Activated CD4-positive, CD25-positive, alpha-beta regulatory T cell treated with anti-CD3 and anti-CD28 coated beads, Interleukin-2, amount 50 U/mL, for 16 hours (primary cell): ENCODE results near the gene SPTB.

Source experiments
- DNase-seq: peaks from one replicate; pipeline ENCODE4 v3.0.0-alpha.2; 2020; ENCODE audit warnings: low read depth, low spot score

The SPTB gene

DNA sequence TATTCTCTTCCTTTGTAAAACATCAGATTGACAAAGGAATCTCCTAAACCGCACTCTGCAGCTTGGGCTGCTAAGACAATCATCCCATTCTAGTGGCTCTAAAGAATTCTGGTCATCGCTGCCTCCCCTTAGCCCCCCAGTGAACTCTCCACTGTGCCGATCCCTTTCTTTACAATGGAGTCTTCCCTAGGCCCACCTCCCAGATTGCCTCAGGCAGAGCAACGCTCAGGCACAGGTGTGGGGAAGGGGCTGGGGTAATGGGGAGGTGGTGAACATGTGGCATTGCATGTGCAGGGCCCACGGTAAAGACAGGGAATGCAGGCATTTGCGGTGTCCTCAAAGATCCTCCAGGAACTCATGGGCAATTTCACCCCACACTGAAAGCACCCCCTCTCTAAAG, 89.2 kb downstream of the SPTB start:
- DNase-seq: no peak

DNA sequence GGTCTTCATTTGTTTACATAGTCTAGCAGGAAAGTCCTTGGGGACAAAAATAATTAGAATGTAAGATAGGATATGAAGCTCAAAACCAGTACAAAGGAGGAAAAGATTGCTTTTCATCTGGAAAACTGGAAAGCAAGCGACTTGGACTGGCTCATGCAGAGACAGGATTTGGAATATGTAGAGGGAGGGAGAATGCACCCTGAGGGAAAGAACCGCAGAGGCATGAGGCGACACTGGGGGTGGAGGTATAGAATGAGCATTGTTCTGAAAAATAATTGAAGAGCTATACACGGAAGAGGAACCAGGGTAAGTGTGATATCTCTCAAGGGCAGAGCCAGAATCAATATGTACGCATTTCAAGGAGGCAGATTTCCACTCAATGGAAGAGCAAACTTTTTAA, 90.0 kb downstream of the SPTB start:
- DNase-seq: no peak

GRCh38 chr14:64788706-64789105, 91.0 kb downstream of the SPTB start:
- no peak for DNase-seq

- no peak for DNase-seq
Measured at GRCh38 chr14:64787619-64788018, 92.1 kb downstream of the SPTB start.

DNA sequence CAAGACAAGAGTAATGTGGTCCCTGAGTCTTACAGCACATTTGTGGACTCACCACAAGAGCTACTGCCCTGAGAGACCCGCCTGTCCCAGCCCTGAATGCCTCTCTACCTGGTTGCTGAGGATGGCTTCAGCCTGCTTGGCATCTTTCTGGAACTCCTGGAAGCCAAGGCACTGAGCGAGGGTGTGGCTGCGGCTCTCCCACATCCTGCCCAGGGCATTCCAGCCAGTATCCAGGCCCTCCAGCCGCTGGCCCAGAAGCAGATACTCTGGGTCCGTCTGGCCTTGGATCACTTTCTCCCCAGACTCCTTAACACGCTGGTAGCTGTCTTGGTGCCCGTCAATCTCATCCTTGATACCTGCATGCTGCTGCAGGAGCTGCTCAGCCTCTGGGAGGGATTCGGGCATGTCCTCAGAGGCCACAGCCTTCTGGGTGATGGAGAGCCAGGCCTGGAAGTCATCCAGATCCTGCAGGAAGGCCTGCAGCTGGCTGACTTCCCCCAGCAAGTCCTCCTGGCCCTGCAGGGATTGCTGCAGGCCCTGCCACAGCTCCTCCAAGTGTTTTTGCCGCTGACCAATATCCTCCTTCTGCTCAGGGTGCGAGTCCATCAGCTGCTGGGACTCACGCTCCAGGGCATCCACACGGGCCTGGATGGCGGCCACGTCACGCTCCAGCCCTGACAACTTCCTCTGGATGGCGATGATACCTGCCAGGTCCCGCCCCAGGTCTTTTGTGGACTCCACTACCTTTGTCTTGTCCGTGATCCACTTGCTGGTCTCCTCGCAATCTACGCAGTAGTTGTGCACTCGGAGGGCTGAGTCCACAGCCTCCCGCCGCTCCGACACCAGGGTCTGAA, 93.2 kb downstream of the SPTB start:
- no peak for DNase-seq

GRCh38 chr14:64784006-64784405, 95.7 kb downstream of the SPTB start:
- DNase-seq: no peak

- no peak for DNase-seq
Measured at GRCh38 chr14:64782196-64782595, 97.5 kb downstream of the SPTB start.

DNA sequence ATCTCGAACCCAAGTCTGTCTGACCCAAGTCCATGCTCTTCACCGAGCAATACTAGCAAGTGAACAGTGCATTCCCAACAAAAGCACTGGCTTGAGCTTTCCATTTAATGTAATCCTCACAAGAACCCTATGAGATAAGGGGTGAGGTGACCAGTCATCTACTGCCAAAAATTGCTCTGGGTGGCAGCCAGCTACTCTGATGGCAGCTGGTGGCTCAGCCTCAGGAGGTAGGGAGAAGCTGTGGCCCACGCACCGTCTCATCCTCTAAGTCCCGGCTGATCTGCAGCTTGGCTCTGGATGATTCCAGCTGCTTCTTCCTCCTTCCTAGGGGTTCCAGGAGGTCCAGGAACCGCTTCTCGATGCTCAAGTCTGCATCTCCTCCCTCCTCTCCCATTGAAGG, 100.2 kb downstream of the SPTB start:
- no peak for DNase-seq

DNA sequence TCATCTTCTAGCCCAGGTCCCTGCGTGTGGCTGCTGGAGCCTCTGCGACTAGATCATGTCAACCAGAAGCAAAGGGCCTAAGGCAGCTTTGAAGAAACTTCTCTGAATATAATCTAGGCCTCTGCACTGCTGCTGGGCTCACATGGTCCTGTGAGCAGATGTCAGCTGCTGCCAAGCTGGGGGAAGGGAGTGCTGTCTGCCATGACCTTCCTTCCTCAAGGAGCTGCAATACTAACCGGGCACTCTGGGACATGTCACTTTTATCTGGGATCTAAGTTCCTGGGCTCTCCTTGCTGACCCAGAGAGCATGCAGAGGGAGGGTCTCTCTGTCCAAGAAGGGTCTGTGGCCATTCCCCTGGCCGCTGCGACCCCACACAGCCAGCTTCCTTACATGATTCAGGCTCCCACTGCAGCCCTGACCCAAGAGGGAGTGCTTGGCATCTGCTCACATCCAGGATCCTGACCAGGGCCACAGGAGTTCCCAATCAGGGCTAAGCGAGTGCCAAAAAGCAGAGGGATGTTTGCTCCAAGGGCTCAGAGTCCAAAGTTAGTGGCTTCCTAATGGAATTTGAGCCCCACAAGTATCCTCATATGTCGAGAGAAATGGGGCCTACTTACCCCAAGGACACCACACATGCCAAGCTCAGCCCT, 101.5 kb downstream of the SPTB start:
- no peak for DNase-seq

- DNase-seq: no peak
Measured at GRCh38 chr14:64777461-64777860, 102.2 kb downstream of the SPTB start.

DNA sequence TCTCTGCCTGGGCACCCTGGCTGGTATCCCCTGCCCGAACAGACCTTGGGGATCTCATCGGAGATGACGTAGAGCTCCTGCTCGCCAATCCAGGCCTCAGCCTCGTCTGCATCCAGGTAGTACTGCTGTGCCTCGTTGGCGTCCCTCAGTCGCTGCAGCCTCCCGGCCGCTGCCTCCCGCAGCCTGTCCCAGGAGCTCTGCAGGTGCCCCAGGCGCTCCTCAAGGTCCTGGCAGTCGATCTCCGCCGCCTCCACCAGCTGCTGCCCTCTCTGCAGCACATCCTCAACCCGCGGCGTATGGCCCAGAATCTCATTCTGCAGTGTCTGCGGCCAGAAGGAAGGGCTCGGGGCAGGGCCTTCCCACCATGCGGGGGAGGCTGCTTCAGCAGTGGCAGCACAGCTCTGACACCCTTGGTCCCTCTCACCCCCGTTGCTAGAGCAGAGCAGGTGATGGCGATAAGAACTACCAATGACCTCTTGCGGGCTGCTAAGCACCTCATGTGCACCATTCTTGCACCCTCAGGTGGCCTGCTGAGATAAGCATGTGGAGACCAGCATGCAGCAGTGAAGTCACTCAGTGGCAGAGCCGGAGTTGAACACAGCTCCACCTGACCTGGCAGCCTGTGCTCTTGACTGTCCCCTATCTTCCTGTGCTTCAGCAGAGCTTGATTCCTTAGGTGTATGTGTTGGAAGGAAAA, 104.5 kb downstream of the SPTB start:
- DNase-seq: no peak

- no peak for DNase-seq
Measured at GRCh38 chr14:64774272-64774671, 105.4 kb downstream of the SPTB start.

DNA sequence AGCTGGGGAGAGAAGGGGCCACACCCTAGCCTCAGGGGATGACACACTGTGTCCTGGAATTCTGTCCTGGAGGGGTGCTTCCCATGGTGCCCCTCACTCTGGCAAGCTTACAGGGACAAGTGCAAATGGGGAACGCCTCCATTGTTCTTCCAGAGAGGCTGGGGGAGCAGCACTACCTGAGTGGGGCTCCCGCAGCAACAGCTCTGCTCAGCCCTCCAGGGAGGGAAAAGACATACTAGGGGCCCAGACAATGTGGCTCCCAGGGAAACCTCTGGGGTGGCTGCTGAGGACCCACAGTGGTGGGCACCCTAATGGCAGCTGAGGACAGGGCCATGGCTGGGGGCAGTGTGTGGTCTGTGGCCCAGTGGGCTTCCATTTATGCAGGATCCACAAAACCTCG, 106.1 kb downstream of the SPTB start:
- DNase-seq: no peak

- DNase-seq: no peak
Measured at GRCh38 chr14:64773046-64773445, 106.7 kb downstream of the SPTB start.

- no peak for DNase-seq
Measured at GRCh38 chr14:64772397-64772950, 107.2 kb downstream of the SPTB start.

DNA sequence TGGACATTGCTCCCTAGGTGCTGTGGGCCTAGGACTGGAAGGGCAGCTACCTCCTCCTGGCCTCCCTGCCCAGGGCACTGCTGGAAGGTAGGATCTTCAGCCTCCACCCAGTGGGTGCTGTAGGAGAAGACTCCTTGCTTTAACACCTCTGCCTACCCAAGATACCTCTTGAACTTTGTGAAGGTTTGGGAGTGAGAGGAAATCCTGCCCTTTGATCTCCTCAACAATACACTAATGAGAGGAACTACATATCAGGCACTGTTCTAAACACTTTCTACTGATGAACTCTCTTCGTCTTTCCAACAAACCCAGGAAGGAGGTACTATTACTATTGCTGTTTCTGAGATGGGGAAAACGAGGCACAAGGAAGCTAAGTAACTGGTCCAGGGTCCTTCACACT, 108.5 kb downstream of the SPTB start:
- DNase-seq: no peak

GRCh38 chr14:64770751-64771150, 109.0 kb downstream of the SPTB start:
- no peak for DNase-seq

- DNase-seq: no peak
Measured at GRCh38 chr14:64769096-64770020, 110.3 kb downstream of the SPTB start.

- DNase-seq: no peak
Measured at GRCh38 chr14:64768401-64769095, 111.2 kb downstream of the SPTB start.

DNA sequence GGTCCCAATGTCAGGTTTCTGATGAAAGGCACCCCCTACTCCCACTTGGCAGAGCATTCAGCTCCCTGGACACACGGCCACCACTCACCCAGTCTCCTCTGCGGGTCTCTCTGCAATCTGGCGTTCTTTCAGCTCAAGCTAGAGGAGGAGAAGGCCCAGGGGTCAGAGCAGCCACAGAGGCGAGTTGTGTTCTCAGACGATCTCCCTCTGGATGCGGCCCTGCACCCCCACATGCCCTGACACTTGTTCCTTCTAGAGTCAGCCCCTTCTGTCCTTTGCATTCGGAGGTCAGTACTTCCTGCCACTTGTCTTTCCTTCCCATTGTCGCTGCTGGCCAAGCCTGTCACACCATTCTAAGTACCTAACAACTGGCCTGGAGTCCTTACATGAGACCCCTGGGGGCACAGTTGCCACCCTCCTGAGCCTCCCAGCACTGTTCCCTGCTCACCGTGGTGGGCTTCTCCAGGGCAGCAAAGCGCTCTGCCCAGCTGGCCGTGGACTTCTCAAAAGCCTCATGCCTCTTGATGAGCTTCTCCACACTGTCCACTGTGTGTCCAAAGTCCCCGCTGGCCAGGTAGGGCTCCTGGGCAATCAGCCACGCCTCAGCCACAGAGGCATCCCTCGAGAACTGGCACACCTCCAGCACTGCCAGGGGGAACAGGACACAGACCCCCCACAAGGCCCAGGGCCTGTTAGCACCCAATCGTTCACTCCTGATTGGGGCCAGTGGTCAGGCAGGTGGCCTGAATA, 112.3 kb downstream of the SPTB start:
- DNase-seq: no peak
